ENCODE data around the gene FAM131A. TPM values are rescaled to one million over a fixed set of nuclear protein-coding genes. Genes with fewer than 3 reads are reported as not detected.

FAM131A gene
- total and polyA plus RNA-seq, 10 of the 15 experiments (the other 5 are each of a cell fraction or from before 2014, with no cell fraction given), result 0.31 to 4.5 (median 1.5) TPM

GRCh38 chr3:184346480-184347190, 9.2 kb downstream of the FAM131A start (continued):
- TF ChIP-seq E2F4 (IDR thresholded peaks at IDR 0.05; ENCODE audit: low read depth, low read length), result no peak

GRCh38 chr3:184347321-184348056, 10.1 kb downstream of the FAM131A start:
- BruUV-seq (replicated peaks), result no TSS peak
- CTCF ChIA-PET, result interaction anchor here (1.4 to 1.6 kb wide), 2 partner anchors 19 to 166 kb away, joined by 3 read pairs; no protein-coding TSS in a partner anchor
- intact Hi-C loops (cut with micrococcal nuclease; ENCODE audit: unreplicated experiment), result no loop called here
- Histone ChIP-seq H3K4me2 (ENCODE audit: control insufficient read depth, insufficient read depth) (no peak overlapping the region), H2AFZ (ENCODE audit: control insufficient read depth, low read depth, low read length) (no peak overlapping the region), H3K4me3 (no peak overlapping the region), H3K9me3 (replicated peaks; ENCODE audit: control insufficient read depth, insufficient read depth, low read length) (no peaks in the 10 kb centered on the region), H3K36me3 (ENCODE audit: control insufficient read depth in 2 of 2, insufficient read depth in 2 of 2, low read length in 1 of 2) (no peaks in the 10 kb centered on the region), H3K9ac (ENCODE audit: control insufficient read depth, insufficient read depth, low read length) (no peak overlapping the region), H3K27me3 (replicated peaks in 1 of 2; ENCODE audit: control insufficient read depth in 2 of 2, insufficient read depth in 2 of 2, low read length in 1 of 2) (no peaks in the 10 kb centered on the region), H4K20me1 (ENCODE audit: control insufficient read depth, insufficient read depth) (no peaks in the 10 kb centered on the region), H3K4me1 (ENCODE audit: control insufficient read depth, insufficient read depth, low read length) (no peaks in the 10 kb centered on the region), H3K27ac (ENCODE audit: control insufficient read depth, insufficient read depth) (no peak overlapping the region), H3K79me2 (ENCODE audit: control insufficient read depth, insufficient read depth, low read length) (no peaks in the 10 kb centered on the region)
- DNase-seq (ENCODE audit: low read depth, low spot score), result no peak
- TF ChIP-seq POLR2AphosphoS5 (IDR thresholded peaks at IDR 0.05; ENCODE audit: low read length) (no peak), SIN3A (IDR thresholded peaks at IDR 0.05; ENCODE audit: low read depth, low read length) (no peak), CHD4 (IDR thresholded peaks at IDR 0.05) (no peak), EP300 (IDR thresholded peaks at IDR 0.05; ENCODE audit: borderline replicate concordance in 1 of 2, control insufficient read depth in 1 of 2, low read depth in 2 of 2, low read length in 2 of 2) (no peak), HCFC1 (IDR thresholded peaks at IDR 0.05; ENCODE audit: low read length) (no peak), ZZZ3 (IDR thresholded peaks at IDR 0.05; ENCODE audit: control insufficient read depth, insufficient read length, low read depth) (no peak), NR2C2 (IDR thresholded peaks at IDR 0.05; ENCODE audit: borderline replicate concordance, control insufficient read depth, insufficient read length, low read depth) (no peak), ZNF384 (IDR thresholded peaks at IDR 0.05; ENCODE audit: borderline replicate concordance, low read depth, low read length) (no peak), ZNF217 (IDR thresholded peaks at IDR 0.05) (no peak), LARP7 (IDR thresholded peaks at IDR 0.05) (no peak), BCL11A (IDR thresholded peaks at IDR 0.05; ENCODE audit: low read depth, low read length) (no peak), ELK1 (IDR thresholded peaks at IDR 0.05; ENCODE audit: low read depth, low read length) (no peak), YBX1 (IDR thresholded peaks at IDR 0.05) (no peak), POU2F2 (IDR thresholded peaks at IDR 0.05; ENCODE audit: borderline replicate concordance, low read depth, low read length) (no peak), KLF5 (IDR thresholded peaks at IDR 0.05; ENCODE audit: partially characterized antibody) (no peak), MYB (IDR thresholded peaks at IDR 0.05; ENCODE audit: borderline replicate concordance, low read depth, low read length) (no peak), HDAC2 (IDR thresholded peaks at IDR 0.05) (no peak), STAT1 (conservative IDR thresholded peaks at IDR 0.05) (no peak)
- SMC1A ChIA-PET (ENCODE audit: uncharacterized antibody, unreplicated experiment), result no interaction called here
- in situ Hi-C loops (cut with MboI), result no loop called here
- RAD21 ChIA-PET (ENCODE audit: unreplicated experiment), result interaction anchor here (0.7 kb wide), 1 partner anchor 68 kb away, joined by 4 read pairs; no protein-coding TSS in a partner anchor
- no peak for ATAC-seq
- 50% methylated on average over 12 of the region's 12 CpGs for WGBS (ENCODE audit: insufficient coverage, insufficient replicate concordance, low lambda C conversion rate, missing lambda C conversion rate)
- POLR2A ChIA-PET, result no interaction called here
- no peak for FAIRE-seq
